Subcutaneous abdominal adipose tissue (tissue), 5 donors: ENCODE results near the gene PVR.
"Not testable (repeated sequence)": the region's sequence is repeated elsewhere in the genome, so short reads cannot be mapped to it uniquely, and the experiment has no call there.

Experiments used
- H3K27ac ChIP-seq: one replicate; pipeline ENCODE4 v1.7.0; 2013; ENCODE audit warnings: low read depth, mild to moderate bottlenecking, inconsistent platforms, low read length, moderate library complexity
- H3K27me3 ChIP-seq, 5 donors: one replicate each; pipeline ENCODE4 v1.7.0; 2013; ENCODE audit warnings: low read length in 5 of 5, inconsistent platforms in 1 of 5; ENCODE audit not compliant: control insufficient read depth in 5 of 5, insufficient read depth in 4 of 5
- H3K36me3 ChIP-seq, 5 donors: one replicate each; pipeline ENCODE4 v1.7.0; 2013; ENCODE audit warnings: low read length in 5 of 5; ENCODE audit not compliant: control insufficient read depth in 5 of 5, insufficient read depth in 5 of 5
- H3K4me1 ChIP-seq, 5 donors: one replicate each; pipeline ENCODE4 v1.7.0; 2013; ENCODE audit warnings: low read length in 5 of 5, mild to moderate bottlenecking in 3 of 5, moderate library complexity in 1 of 5; ENCODE audit not compliant: control insufficient read depth in 5 of 5, insufficient read depth in 5 of 5
- H3K4me3 ChIP-seq, 5 donors: one replicate each; pipeline ENCODE4 v1.7.0; 2013; ENCODE audit warnings: low read length in 5 of 5, low read depth in 1 of 5
- H3K9ac ChIP-seq, 5 donors: one replicate each; pipeline ENCODE4 v1.7.0; 2013; ENCODE audit warnings: low read length in 5 of 5, mild to moderate bottlenecking in 4 of 5, moderate library complexity in 3 of 5
- H3K9me3 ChIP-seq, 5 donors: one replicate each; pipeline ENCODE4 v1.7.0; 2013; ENCODE audit warnings: low read length in 5 of 5; ENCODE audit not compliant: control insufficient read depth in 5 of 5
- donor health status: healthy.
- donor health status: healthy.
- donor health status: healthy.
- donor health status: healthy.
- donor health status: healthy.

Gene PVR

GRCh38 chr19:44668985-44669764 lies 25.5 kb downstream of the PVR start:
- no peak overlapping the region for H3K9ac ChIP-seq
- H3K4me1 ChIP-seq, result no peaks in the 10 kb centered on the region
- no peaks in the 10 kb centered on the region for H3K27me3 ChIP-seq
- no peaks in the 10 kb centered on the region for H3K36me3 ChIP-seq
- no peak overlapping the region for H3K27ac ChIP-seq
- peaks cover 0 to 4% (median 0%) of the 10 kb centered on the region in 5 donors for H3K9me3 ChIP-seq
- no peak overlapping the region for H3K4me3 ChIP-seq

DNA sequence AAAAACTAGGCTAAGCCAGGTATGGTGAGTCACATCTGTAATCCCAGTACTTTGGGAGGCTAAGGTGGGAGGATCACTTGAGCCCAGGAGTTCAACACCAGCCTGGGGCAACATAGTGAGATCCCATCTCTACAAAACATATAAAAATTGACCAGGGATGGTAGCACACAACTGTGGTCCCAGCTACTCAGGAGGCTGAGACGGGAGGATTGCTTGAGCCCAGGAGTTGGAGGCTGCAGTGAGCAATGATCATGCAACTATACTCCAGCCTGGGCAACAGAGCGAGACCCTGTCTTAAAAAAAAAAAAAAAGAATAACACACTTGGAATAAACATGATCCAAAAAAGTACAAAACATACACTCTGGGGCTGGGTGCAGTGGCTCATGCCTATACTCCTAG lies 26.3 kb downstream of the PVR start:
- H3K27me3 ChIP-seq, H3K27ac ChIP-seq, H3K9me3 ChIP-seq, H3K4me1 ChIP-seq, H3K4me3 ChIP-seq, H3K9ac ChIP-seq, H3K36me3 ChIP-seq: not testable (repeated sequence)

DNA sequence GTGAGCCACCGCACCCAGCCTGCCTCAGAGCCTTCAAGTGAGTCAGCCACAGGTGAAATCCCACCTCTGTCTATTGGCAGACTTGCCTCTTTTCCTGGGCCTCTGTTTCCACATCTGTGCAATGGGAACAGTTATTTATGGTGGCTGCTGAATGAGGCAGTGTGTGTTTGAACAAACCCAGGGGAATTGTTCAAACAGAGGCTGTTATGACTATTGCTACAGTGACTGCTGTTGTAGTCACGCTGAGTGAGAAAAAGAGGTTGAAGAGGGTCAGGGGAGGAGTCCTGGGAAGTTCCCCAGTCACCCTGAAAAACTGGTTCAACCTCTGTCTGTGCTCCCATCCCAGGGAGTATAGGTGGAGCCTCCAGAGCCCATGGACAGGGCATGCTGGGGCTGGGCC lies 27.7 kb downstream of the PVR start, which contains the start of gene CEACAM19:
CEACAM19 (plus strand) TSS at position 83 of the 400 bp plus-strand sequence. CDS start 450 bp downstream, outside the sequence.
- H3K27me3 ChIP-seq, result no peaks in the 10 kb centered on the region
- H3K27ac ChIP-seq, result no peak within 1 kb of the TSS
- H3K4me3 ChIP-seq, result no peak within 1 kb of the TSS
- no peak within 1 kb of the TSS for H3K9ac ChIP-seq
- H3K4me1 ChIP-seq, result no peaks in the 10 kb centered on the region
- H3K36me3 ChIP-seq, result no peaks in the 10 kb centered on the region
- H3K9me3 ChIP-seq, result peaks cover 0 to 4% (median 0%) of the 10 kb centered on the region in 5 donors

GRCh38 chr19:44672226-44672625 lies 28.5 kb downstream of the PVR start:
- Histone ChIP-seq H3K9ac (no peak overlapping the region), H3K4me1 (peaks cover 0 to 3% (median 0%) of the 10 kb centered on the region in 5 donors), H3K27ac (no peak overlapping the region)

DNA sequence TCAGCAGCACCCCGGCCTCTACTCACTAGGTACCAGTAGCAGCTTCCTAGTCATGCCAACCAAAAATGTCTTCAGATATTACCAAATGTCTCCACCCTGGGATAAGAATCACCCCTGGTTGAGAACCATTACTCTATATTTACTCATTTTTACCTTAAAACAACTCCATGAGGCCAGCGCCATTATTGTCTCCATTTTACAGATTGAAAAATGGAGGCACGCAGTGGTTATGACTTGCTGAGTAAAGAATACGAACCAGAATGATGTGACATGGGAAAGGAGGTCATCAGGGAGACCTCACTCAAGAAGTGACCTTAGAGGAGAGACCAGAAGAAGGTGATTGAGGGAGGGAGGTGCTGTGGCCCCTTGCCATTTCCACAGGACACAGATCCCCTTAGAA lies 29.8 kb downstream of the PVR start:
- Histone ChIP-seq H3K9me3 (peaks cover 0 to 4% (median 0%) of the 10 kb centered on the region in 5 donors), H3K27ac (no peak overlapping the region), H3K9ac (no peak overlapping the region), H3K27me3 (no peaks in the 10 kb centered on the region), H3K36me3 (no peaks in the 10 kb centered on the region), H3K4me1 (peaks cover 0 to 5% (median 0%) of the 10 kb centered on the region in 5 donors), H3K4me3 (no peak overlapping the region)

More at GRCh38 chr19:44672226-44672625, 28.5 kb downstream of the PVR start:
- no peak overlapping the region for H3K4me3 ChIP-seq
- H3K36me3 ChIP-seq, result no peaks in the 10 kb centered on the region
- H3K9me3 ChIP-seq, result peaks cover 0 to 4% (median 0%) of the 10 kb centered on the region in 5 donors
- H3K27me3 ChIP-seq, result no peaks in the 10 kb centered on the region

- H3K36me3 ChIP-seq, result peaks cover 0 to 3% (median 0%) of the 10 kb centered on the region in 5 donors
- H3K9ac ChIP-seq, result no peak overlapping the region
- H3K9me3 ChIP-seq, result peaks cover 0 to 4% (median 0%) of the 10 kb centered on the region in 5 donors
- H3K27ac ChIP-seq, result no peak overlapping the region
- H3K27me3 ChIP-seq, result no peaks in the 10 kb centered on the region
- H3K4me3 ChIP-seq, result no peak overlapping the region
- peaks cover 0 to 5% (median 0%) of the 10 kb centered on the region in 5 donors for H3K4me1 ChIP-seq
Observed at GRCh38 chr19:44675521-44675920, 31.8 kb downstream of the PVR start.

DNA sequence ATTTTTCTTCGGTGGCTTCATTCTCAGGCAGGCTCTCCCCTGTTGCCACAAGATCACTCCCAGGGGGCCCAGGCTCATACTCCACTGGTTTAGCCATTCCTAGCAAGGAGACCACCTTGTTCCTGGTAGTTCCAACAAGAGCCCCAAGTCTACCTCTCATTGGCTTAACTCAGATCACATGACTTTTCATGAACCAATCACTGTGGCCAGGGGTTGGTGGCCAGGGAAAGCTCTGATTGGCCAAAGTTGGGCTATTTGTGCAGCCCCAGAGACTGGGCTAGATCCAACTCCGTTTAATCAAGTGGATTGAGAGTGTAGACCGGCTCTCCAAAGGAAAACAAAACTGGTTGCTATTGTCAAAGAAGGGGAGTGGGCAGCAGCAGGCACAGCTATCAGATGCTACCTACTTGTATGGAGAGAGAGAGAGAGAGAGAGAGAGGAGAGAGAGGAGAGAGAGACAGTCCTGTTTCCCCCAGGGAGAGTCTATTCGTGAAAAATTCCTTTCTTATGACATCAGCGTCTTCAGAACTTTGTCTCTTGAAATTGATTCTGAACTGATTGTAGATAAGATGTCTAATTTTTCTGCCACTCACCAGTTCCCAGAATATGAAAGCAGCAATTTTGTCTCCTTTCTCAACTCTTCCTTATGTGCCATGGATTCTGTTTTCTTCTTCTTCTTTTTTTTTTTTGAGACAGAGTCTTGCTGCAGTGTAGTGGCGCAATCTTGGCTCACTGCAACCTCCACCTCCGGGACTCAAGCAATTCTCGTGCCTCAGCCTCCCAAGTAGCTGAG lies 33.5 kb downstream of the PVR start:
- H3K36me3 ChIP-seq, result peaks cover 0 to 5% (median 0%) of the 10 kb centered on the region in 5 donors
- H3K9me3 ChIP-seq, result peaks cover 0 to 2% (median 0%) of the 10 kb centered on the region in 5 donors
- no peak overlapping the region for H3K9ac ChIP-seq
- no peak overlapping the region for H3K4me3 ChIP-seq
- no peaks in the 10 kb centered on the region for H3K27me3 ChIP-seq
- H3K4me1 ChIP-seq, result peaks cover 0 to 5% (median 0%) of the 10 kb centered on the region in 5 donors
- no peak overlapping the region for H3K27ac ChIP-seq

DNA sequence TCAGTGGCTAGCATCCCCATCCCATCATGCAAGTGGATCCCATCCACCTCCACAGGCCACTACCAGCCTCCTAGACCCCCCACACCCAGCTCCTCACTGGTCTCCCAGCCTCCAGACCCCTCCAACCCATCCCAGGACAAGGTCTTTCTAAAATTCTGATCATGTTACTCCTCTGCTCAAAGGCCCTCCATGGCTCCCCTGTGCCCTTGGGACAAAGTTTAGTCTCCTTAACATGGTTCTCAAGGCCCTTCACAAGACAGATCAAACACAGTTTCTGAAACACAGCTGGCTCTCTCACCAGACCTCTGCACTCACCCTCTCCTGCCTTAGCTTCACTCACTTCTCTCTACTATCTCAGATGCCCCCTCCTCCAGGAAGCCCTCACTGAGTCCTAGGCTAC lies 36.8 kb downstream of the PVR start:
- peaks cover 0 to 17% (median 13%) of the 10 kb centered on the region in 5 donors for H3K4me1 ChIP-seq
- peaks cover 0 to 3% (median 0%) of the 10 kb centered on the region in 5 donors for H3K27me3 ChIP-seq
- H3K9ac ChIP-seq, result no peak overlapping the region
- peaks cover 0 to 8% (median 0%) of the 10 kb centered on the region in 5 donors for H3K36me3 ChIP-seq
- H3K9me3 ChIP-seq, result no peaks in the 10 kb centered on the region
- no peak overlapping the region for H3K4me3 ChIP-seq
- H3K27ac ChIP-seq, result no peak overlapping the region

- Histone ChIP-seq H3K4me1 (peaks cover 0 to 30% (median 10%) of the 10 kb centered on the region in 5 donors), H3K9me3 (no peaks in the 10 kb centered on the region), H3K36me3 (peaks cover 0 to 8% (median 0%) of the 10 kb centered on the region in 5 donors), H3K27ac (no peak overlapping the region), H3K9ac (no peak overlapping the region), H3K27me3 (peaks cover 0 to 3% (median 0%) of the 10 kb centered on the region in 5 donors), H3K4me3 (no peak overlapping the region)
Observed at GRCh38 chr19:44681992-44682790, 38.5 kb downstream of the PVR start.
